DOHH2 (cell line): ENCODE data around the gene CCL16.

Experiments
- H3F3A ChIP-seq: fragments of 200-600 bp; sonication (generic), shearing (Covaris generic); 2 replicates; pipeline ENCODE4 v1.6.0; 2016; ENCODE audit warnings: antibody characterized with exemption, mild to moderate bottlenecking; ENCODE audit not compliant: control insufficient read depth, insufficient read depth
- H3K27ac ChIP-seq: fragments of 200-600 bp; sonication (generic); 2 replicates; pipeline ENCODE4 v1.5.1; 2014; ENCODE audit warnings: low read depth, mild to moderate bottlenecking, low read length, moderate library complexity
- H3K27me3 ChIP-seq: fragments of 200-600 bp; sonication (generic); 2 replicates; pipeline ENCODE4 v1.6.1; 2014; ENCODE audit warnings: mild to moderate bottlenecking, low read length, mixed read lengths; ENCODE audit not compliant: control insufficient read depth
- H3K36me3 ChIP-seq: fragments of 200-600 bp; sonication (generic); 2 replicates; pipeline ENCODE4 v1.6.1; 2014; ENCODE audit warnings: mild to moderate bottlenecking, low read length, moderate library complexity, mixed read lengths; ENCODE audit not compliant: control insufficient read depth
- H3K4me1 ChIP-seq: fragments of 200-600 bp; sonication (generic); 2 replicates; pipeline ENCODE4 v1.6.1; 2014; ENCODE audit warnings: mild to moderate bottlenecking, low read length, mixed read lengths; ENCODE audit not compliant: control insufficient read depth
- H3K4me2 ChIP-seq: fragments of 200-600 bp; sonication (generic); 2 replicates; pipeline ENCODE4 v1.6.0; 2014; ENCODE audit warnings: mild to moderate bottlenecking, low read length, moderate library complexity
- H3K4me3 ChIP-seq: fragments of 200-600 bp; sonication (generic); 2 replicates; pipeline ENCODE4 v1.5.1; 2014; ENCODE audit warnings: mild to moderate bottlenecking, low read length, mixed read lengths
- H3K79me2 ChIP-seq: fragments of 200-600 bp; sonication (generic); 2 replicates; pipeline ENCODE4 v1.6.1; 2014; ENCODE audit warnings: mild to moderate bottlenecking, low read length, mixed read lengths; ENCODE audit not compliant: control insufficient read depth
- H3K9me2 ChIP-seq: fragments of 200-600 bp; sonication (generic); replicated peaks from 2 replicates; pipeline ENCODE4 v1.6.1; 2014; ENCODE audit warnings: mild to moderate bottlenecking, low read length, mixed read lengths; ENCODE audit not compliant: control insufficient read depth
- H3K9me3 ChIP-seq: fragments of 200-600 bp; sonication (generic); 2 replicates; pipeline ENCODE4 v1.6.1; 2014; ENCODE audit warnings: antibody characterized with exemption, low read length, mixed read lengths; ENCODE audit not compliant: control insufficient read depth, insufficient read depth
- H4K20me1 ChIP-seq: fragments of 200-600 bp; sonication (generic); 2 replicates; pipeline ENCODE4 v1.6.0; 2014; ENCODE audit warnings: low read depth, mild to moderate bottlenecking, antibody characterized with exemption, low read length, moderate library complexity; ENCODE audit not compliant: control insufficient read depth, insufficient read depth
- CTCF ChIP-seq: fragments of 200-600 bp; sonication (generic); IDR thresholded peaks from one replicate; pipeline ENCODE4 v1.5.1; 2014; ENCODE audit warnings: antibody characterized with exemption, mild to moderate bottlenecking, low read depth, low read length; ENCODE audit not compliant: poor library complexity, severe bottlenecking
- EZH2phosphoT487 ChIP-seq: fragments of 200-600 bp; sonication (generic); IDR thresholded peaks from 2 replicates; pipeline ENCODE4 v1.6.1; 2017; ENCODE audit warnings: borderline replicate concordance, mild to moderate bottlenecking, antibody characterized with exemption, low read length, moderate library complexity, mixed read lengths

The CCL16 gene

DNA sequence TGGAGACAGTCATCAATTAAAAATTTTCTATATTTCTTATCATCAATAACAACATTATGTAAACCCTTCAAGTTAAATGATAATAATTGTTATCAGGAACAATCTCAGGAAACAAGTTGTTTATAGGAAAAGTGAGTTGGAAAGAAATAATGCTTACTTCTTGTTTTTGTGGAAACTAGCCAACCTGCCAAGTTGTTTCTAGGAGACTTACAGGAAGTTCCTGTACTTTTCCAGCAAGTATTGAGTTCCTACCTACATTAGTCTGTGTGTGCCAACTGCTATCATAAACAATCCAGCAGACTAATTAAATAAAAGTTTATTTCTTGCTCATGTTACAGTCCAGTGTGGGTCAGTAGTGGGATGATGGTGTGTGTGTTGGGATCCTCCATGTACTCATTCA, 6.9 kb upstream of the CCL16 start:
- Histone ChIP-seq H3K4me3 (no peak overlapping the region), H4K20me1 (no peaks in the 10 kb centered on the region), H3K27ac (no peak overlapping the region), H3K4me1 (no peaks in the 10 kb centered on the region), H3K9me3 (peaks cover 4% of the 10 kb centered on the region; the same call in 1 of the 2 replicates), H3K36me3 (no peaks in the 10 kb centered on the region), H3K4me2 (no peak overlapping the region), H3K27me3 (no peaks in the 10 kb centered on the region), H3F3A (no peaks in the 10 kb centered on the region), H3K79me2 (no peaks in the 10 kb centered on the region), H3K9me2 (no peaks in the 10 kb centered on the region)
- TF ChIP-seq EZH2phosphoT487 (no peak), CTCF (no peak)

- no peak within 1 kb of the TSS for H3K4me3 ChIP-seq
- H3K79me2 ChIP-seq = no peaks in the 10 kb centered on the region
- no peaks in the 10 kb centered on the region for H3F3A ChIP-seq
- no peaks in the 10 kb centered on the region for H4K20me1 ChIP-seq
- no peaks in the 10 kb centered on the region for H3K27me3 ChIP-seq
- no peaks in the 10 kb centered on the region for H3K9me2 ChIP-seq
- H3K9me3 ChIP-seq = peaks cover 4% of the 10 kb centered on the region; the same call in 1 of the 2 replicates
- H3K27ac ChIP-seq = no peak within 1 kb of the TSS
- H3K4me2 ChIP-seq = no peak within 1 kb of the TSS
- H3K36me3 ChIP-seq = no peaks in the 10 kb centered on the region
- H3K4me1 ChIP-seq = no peaks in the 10 kb centered on the region
- TF ChIP-seq CTCF = no peak
- TF ChIP-seq EZH2phosphoT487 = no peak
Observed at GRCh38 chr17:35986643-35987042, 5.3 kb upstream of the CCL16 start, which contains the start of gene CCL14. Gene CCL14 (minus strand): TSS chr17:35986729. CDS start chr17:35986649, 80 bp downstream.

GRCh38 chr17:35984140-35984539, 2.8 kb upstream of the CCL16 start:
- Histone ChIP-seq H3K27ac (no peak overlapping the region), H3K9me2 (no peaks in the 10 kb centered on the region), H3K27me3 (no peaks in the 10 kb centered on the region), H3K4me2 (no peak overlapping the region), H4K20me1 (no peaks in the 10 kb centered on the region), H3K9me3 (peaks cover 3% of the 10 kb centered on the region; the same call in 1 of the 2 replicates), H3K4me3 (no peak overlapping the region), H3K79me2 (no peaks in the 10 kb centered on the region), H3F3A (no peaks in the 10 kb centered on the region), H3K36me3 (no peaks in the 10 kb centered on the region), H3K4me1 (no peaks in the 10 kb centered on the region)
- no peak for TF ChIP-seq EZH2phosphoT487
- no peak for TF ChIP-seq CTCF
